ENCODE measurements around the gene EGR4.

Gene EGR4

GRCh38 chr2:73290049-73290839, 3.1 kb downstream of the EGR4 start:
- DNase-seq (ENCODE audit: low read depth), result no peak

- DNase-seq (ENCODE audit: low read depth), result no peak
Measured at GRCh38 chr2:73289304-73289703, 4.0 kb downstream of the EGR4 start.

- no peak for DNase-seq (ENCODE audit: low read depth)
Measured at GRCh38 chr2:73286134-73286655, 7.2 kb downstream of the EGR4 start.

DNA sequence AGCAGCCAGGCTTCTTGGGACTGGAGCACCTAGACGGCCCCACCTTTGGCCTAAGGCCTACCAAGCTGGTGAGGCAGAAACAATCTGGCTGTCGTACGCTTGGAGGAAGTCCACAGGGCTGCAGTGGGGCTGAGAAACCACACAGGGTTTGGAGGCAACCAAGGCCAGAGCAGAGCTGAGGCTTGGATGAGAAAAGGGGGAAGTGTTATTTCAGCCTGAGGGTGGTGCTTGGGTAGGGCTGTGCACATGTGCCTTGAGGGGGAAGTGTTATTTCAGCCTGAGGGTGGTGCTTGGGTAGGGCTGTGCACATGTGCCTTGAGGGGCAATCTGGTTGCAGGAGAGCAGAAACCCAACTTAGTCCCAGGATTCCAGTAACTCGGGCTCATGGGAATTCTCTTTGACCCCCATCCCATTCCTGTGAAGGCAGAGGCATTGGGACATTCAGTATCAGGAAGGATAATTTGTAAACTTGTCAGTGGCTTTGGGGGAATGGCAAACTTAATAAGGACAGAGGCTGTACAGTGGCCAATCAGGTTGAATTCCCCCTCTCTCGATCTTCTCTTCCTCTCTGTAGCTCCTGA, 8.1 kb downstream of the EGR4 start:
- DNase-seq (ENCODE audit: low read depth), result no peak

DNA sequence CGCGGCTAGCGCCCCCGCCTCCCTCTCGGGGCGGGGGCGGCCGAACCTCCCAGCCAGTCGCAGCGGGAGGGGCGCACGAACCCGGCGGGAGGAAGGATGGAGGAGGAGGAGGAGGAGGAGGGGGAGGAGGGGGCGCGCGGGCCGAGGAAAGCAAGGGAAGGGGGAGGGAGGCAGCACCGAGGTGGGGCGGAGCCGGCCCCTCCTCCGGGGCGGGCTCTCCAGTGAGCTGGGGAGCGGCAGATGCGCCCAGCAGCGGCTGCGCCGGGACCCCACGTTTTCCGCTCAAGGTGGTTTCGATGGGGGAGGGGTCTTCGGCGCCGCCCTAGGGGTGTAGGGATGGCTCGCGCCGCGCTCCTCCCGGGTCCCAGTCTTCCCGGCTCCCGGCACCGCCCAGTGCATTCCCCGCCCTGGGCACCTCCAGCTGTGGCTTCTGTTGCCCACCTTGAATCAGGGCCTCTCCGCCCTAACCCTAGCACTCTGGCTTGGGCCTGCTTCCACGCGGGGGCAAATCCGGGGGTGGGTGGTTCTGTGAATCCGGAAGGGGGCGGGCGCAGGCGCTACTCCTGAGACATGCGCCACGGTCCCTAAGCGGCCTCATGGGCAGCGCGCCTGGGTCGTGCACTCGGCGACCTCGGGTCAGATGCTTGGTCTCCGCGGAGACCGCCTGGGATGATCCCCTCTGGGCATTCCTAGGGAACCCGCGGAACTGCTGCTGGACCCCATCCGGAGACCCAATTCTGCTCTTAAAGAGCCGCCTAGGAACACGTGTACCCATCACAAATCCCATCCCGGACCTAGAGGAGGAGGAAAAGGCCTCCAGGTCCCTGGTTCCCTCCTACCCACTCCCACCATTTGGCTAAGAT, 8.8 kb downstream of the EGR4 start, which contains the start of gene FBXO41:
TSS of gene FBXO41 (minus strand) at position 183 of the 863 bp plus-strand sequence. CDS start 14,848 bp downstream, outside the sequence.
- DNase-seq (ENCODE audit: low read depth), result peak; percentile 68

GRCh38 chr2:73283545-73284295, 9.6 kb downstream of the EGR4 start:
- no peak for DNase-seq (ENCODE audit: low read depth)

DNA sequence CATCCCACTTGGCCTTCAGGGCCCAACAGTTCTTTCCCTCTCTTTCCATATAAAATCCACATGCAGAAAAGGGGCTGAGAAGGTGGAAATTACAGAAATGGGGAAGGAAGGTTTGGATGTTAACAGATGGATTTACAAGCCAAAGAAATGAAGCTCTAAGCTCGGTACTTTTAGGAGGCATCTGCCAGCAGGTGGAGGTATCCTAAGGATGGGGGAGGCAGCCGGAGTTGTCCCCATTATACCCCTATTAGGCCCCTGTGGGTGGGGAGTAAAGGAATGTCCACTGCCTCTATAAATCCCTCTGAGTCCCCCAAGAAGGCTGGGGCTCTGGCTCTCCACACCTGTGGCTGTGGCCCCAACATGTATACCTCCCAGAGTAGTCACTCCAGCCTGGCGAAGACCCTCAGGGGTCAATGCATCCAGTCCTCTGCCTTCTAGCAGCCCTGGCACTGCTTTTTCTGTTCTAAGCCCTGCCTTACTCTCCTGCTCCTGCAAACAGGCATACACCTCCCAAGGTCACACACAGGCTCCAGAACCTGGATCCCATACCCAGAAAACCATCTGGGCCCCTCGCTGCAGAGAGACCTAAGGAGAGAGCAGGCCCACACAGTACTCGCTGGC, 10.3 kb downstream of the EGR4 start:
- no peak for DNase-seq (ENCODE audit: low read depth)

- DNase-seq (ENCODE audit: low read depth), result no peak
Measured at GRCh38 chr2:73281244-73281643, 12.1 kb downstream of the EGR4 start.

- DNase-seq (ENCODE audit: low read depth), result no peak
Measured at GRCh38 chr2:73279852-73280251, 13.5 kb downstream of the EGR4 start.

- DNase-seq (ENCODE audit: low read depth), result no peak
Measured at GRCh38 chr2:73272270-73272669, 21.1 kb downstream of the EGR4 start.

GRCh38 chr2:73269686-73270465, 23.5 kb downstream of the EGR4 start:
- DNase-seq (ENCODE audit: low read depth), result no peak

DNA sequence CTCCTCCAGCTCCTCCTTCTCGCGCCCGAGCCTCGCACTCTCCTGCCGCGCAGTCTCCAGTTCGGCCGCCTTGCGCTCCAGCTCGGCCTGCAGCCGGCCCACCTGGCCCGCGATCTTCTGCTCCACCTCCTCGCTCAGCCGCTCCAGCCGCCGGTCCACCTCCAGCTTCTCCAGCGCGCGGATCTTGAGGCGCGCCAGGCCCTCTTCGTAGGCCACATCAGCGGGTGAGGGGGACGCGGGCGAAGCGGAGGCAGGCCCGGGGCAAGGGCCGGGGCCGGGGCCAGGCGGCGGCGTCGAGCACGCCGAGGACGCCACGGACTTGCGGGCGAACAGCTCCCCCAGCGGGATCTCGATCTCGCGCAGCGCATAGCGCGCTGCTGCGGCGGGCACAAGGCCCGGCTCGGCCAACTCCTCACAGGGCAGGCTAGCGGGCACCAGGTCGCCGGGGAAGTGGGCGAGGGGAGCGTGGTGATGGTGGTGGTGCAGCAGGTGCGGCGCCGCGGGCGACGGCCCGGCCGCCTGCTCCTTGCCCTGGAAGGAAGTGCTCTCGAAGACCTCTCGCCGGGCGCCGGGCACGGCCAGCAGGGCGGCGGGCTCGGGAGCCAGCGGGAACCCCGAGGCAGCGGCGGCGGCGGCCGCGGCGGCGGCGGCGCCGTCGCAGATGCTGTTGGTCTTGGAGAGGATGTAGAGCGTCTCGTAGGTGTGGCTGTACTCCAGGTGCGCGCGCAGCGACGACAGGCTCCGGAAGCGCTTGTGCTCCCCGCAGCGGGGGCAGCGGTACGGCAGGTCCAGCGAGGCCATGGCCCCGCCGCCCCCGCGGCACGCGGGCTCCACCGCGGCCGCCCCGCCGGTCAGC, 24.3 kb downstream of the EGR4 start:
- DNase-seq (ENCODE audit: low read depth), result peak; percentile 57

DNA sequence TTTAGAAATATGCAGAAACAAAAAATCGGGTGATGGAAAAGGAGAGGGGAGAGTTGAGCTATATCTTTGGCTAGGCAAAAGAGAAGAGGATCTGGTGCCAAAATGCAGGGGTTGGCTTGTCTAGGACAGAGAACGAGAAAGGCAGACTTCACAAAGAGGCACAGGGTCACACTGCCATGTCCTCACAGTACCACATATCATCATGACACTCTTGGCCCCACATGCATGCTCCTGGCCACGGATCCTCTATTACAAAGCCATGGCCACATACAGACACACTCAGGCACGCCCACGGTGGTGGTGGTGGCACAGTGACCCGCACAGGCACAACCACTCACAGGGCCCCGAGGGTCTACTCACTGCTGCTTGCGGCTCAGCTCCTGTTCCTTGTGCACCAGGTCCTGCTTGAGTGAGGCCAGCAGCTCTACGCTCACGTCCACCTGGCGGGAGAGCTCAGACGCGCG, 24.9 kb downstream of the EGR4 start:
- DNase-seq (ENCODE audit: low read depth), result no peak

DNA sequence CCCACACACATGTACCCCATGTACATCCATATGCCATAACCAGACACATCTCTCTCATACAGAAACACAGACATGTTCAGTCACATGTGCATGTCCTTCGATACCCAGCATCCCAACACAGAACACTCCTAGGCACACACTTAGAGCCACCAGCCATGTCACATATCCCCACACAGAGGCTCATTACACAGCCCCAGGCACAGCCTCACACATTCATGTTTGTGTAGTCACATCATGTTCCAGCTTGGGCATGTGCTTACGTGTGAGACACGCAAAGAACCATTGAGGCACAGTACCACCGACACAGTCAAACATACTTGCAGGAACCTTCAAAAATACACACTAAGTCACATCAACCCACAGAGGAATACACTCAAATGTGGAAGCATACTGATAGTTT, 26.3 kb downstream of the EGR4 start:
- DNase-seq (ENCODE audit: low read depth), result no peak

- DNase-seq (ENCODE audit: low read depth), result no peak
Measured at GRCh38 chr2:73266061-73266901, 27.1 kb downstream of the EGR4 start.

DNA sequence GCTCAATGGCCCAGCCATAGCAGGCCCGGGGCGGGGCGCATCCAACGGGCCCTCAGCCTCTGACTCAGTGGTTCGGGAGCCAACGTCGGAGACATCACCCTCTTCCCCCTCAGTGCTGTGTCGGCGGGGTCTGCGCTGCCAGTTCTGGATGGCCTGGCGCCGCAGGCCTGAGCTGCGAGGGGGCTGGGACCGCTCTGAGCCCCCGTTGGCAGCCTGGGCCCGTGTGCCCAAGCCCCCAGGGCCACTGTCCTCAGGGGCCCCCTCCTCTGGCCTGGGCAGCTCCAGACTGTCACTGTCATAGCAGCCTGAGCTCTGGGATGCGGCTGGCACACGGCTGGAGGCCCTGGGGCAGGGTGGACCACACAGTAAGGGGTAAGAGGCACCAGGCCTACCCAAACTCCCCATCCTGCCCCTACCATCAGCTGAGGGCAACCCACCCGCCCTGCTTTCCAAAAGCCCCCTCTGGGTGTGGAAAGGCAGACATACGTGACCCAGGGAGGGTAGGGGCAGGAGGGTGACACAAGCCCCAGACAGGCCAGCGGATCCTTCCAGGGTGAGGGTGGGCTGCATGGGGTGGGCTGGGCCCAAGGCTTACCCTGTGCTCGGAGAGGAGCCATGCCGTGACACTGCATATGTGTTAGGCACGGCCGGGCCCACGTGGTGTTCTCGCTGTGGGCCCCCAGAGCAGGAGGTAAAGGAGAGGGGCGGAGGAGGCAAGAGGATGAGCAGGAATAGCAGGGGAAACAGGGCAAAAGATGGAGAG, 27.9 kb downstream of the EGR4 start:
- DNase-seq (ENCODE audit: low read depth), result no peak

- no peak for DNase-seq (ENCODE audit: low read depth)
Measured at GRCh38 chr2:73264783-73265182, 28.6 kb downstream of the EGR4 start.

- no peak for DNase-seq (ENCODE audit: low read depth)
Measured at GRCh38 chr2:73264332-73264606, 29.1 kb downstream of the EGR4 start.

Measured in activated T-cell treated with anti-CD3 and anti-CD28 coated beads for 24 hours (primary cell).